Activated CD4-positive, alpha-beta memory T cell treated with anti-CD3 and anti-CD28 coated beads for 36 hours (primary cell): Measurements from ENCODE around the gene ADAM33. TPM values are rescaled to one million over a fixed set of nuclear protein-coding genes. Genes with fewer than 3 reads are reported as not detected.

Experiments used
- CTCF ChIA-PET: fragments of 350-600 bp; sonication (Branson Sonifier 250); formaldehyde crosslinking; loops from one replicate; lab custom pipeline; 2021; ENCODE audit warnings: antibody characterized with exemption, inconsistent platforms; lab: Charles Lee
- POLR2A ChIA-PET: fragments of 350-600 bp; sonication (Branson Sonifier 250); formaldehyde crosslinking; loops from one replicate; lab custom pipeline; 2021; ENCODE audit warnings: antibody characterized with exemption; lab: Charles Lee
- DNase-seq: peaks from one replicate; pipeline ENCODE4 v3.0.0-alpha.2; 2020
- H3K27ac Mint-ChIP-seq: one replicate; pipeline ENCODE4 v1.8.0; 2021; ENCODE audit warnings: mixed read lengths
- H3K27me3 Mint-ChIP-seq: one replicate; pipeline ENCODE4 v1.8.0; 2021; ENCODE audit warnings: mixed read lengths
- H3K36me3 Mint-ChIP-seq: one replicate; pipeline ENCODE4 v1.8.0; 2021; ENCODE audit warnings: mixed read lengths
- H3K4me1 Mint-ChIP-seq: one replicate; pipeline ENCODE4 v1.8.0; 2021; ENCODE audit warnings: low read depth, mixed read lengths
- H3K4me3 Mint-ChIP-seq: one replicate; pipeline ENCODE4 v1.8.0; 2021; ENCODE audit warnings: mild to moderate bottlenecking, mixed read lengths
- H3K9me3 Mint-ChIP-seq: one replicate; pipeline ENCODE4 v1.8.0; 2021; ENCODE audit warnings: mixed read lengths
- intact Hi-C: fragments of 100-400 bp; cut with micrococcal nuclease; formaldehyde crosslinking; loops from one replicate; pipeline ENCODE4 v1.15.1; 2023
- total RNA-seq, 2 experiments: library from RNA; stranded (reverse); gene quantifications; one replicate each; pipeline ENCODE4 v1.2.3, GENCODE V29; 2021

The ADAM33 gene
- total RNA-seq, 2 experiments from 2014 or later: not detected

GRCh38 chr20:3647473-3647872 lies 34.3 kb downstream of the ADAM33 start:
- CTCF ChIA-PET: interaction anchor here (0.6 to 1.3 kb wide), 2 partner anchors 27 to 84 kb away, joined by 3 to 4 read pairs; no protein-coding TSS in a partner anchor
- POLR2A ChIA-PET: no interaction called here
- no peak for DNase-seq
- no peak overlapping the region for H3K4me3 Mint-ChIP-seq
- H3K9me3 Mint-ChIP-seq: no peaks in the 10 kb centered on the region
- no peaks in the 10 kb centered on the region for H3K27me3 Mint-ChIP-seq
- intact Hi-C loops: no loop called here
- peaks cover 7% of the 10 kb centered on the region for H3K36me3 Mint-ChIP-seq
- H3K27ac Mint-ChIP-seq: no peak overlapping the region
- H3K4me1 Mint-ChIP-seq: no peaks in the 10 kb centered on the region

GRCh38 chr20:3646651-3647050 lies 35.2 kb downstream of the ADAM33 start:
- intact Hi-C loops: no loop called here
- Mint-ChIP-seq H3K27me3 (no peaks in the 10 kb centered on the region), H3K4me1 (no peaks in the 10 kb centered on the region), H3K27ac (no peak overlapping the region), H3K4me3 (no peak overlapping the region), H3K36me3 (peaks cover 10% of the 10 kb centered on the region), H3K9me3 (no peaks in the 10 kb centered on the region)
- POLR2A ChIA-PET: no interaction called here
- CTCF ChIA-PET: interaction anchor here (1.3 kb wide), 1 partner anchor 83 kb away, joined by 4 read pairs; no protein-coding TSS in a partner anchor
- no peak for DNase-seq

- CTCF ChIA-PET: no interaction called here
- intact Hi-C loops: no loop called here
Observed at GRCh38 chr20:3646067-3646440, 35.8 kb downstream of the ADAM33 start.

GRCh38 chr20:3645309-3646066 lies 36.3 kb downstream of the ADAM33 start:
- Mint-ChIP-seq H3K4me3 (no peak overlapping the region), H3K36me3 (peaks cover 13% of the 10 kb centered on the region), H3K9me3 (no peaks in the 10 kb centered on the region), H3K4me1 (no peaks in the 10 kb centered on the region), H3K27ac (no peak overlapping the region), H3K27me3 (no peaks in the 10 kb centered on the region)
- POLR2A ChIA-PET: no interaction called here
- no peak for DNase-seq
- CTCF ChIA-PET: no interaction called here
- intact Hi-C loops: no loop called here

More at GRCh38 chr20:3646067-3646440, 35.8 kb downstream of the ADAM33 start:
- no peaks in the 10 kb centered on the region for H3K4me1 Mint-ChIP-seq
- no peaks in the 10 kb centered on the region for H3K27me3 Mint-ChIP-seq
- H3K36me3 Mint-ChIP-seq: peaks cover 10% of the 10 kb centered on the region
- no peak for DNase-seq
- H3K9me3 Mint-ChIP-seq: no peaks in the 10 kb centered on the region
- no peak overlapping the region for H3K27ac Mint-ChIP-seq
- POLR2A ChIA-PET: no interaction called here
- H3K4me3 Mint-ChIP-seq: no peak overlapping the region

- POLR2A ChIA-PET: no interaction called here
- no peak overlapping the region for H3K27ac Mint-ChIP-seq
- H3K4me1 Mint-ChIP-seq: no peaks in the 10 kb centered on the region
- intact Hi-C loops: no loop called here
- CTCF ChIA-PET: interaction anchor here (1.0 kb wide), 1 partner anchor 71 kb away, joined by 3 read pairs; no protein-coding TSS in a partner anchor
- no peaks in the 10 kb centered on the region for H3K9me3 Mint-ChIP-seq
- H3K27me3 Mint-ChIP-seq: no peaks in the 10 kb centered on the region
- DNase-seq: no peak
- H3K36me3 Mint-ChIP-seq: peaks cover 12% of the 10 kb centered on the region
- no peak overlapping the region for H3K4me3 Mint-ChIP-seq
Observed at GRCh38 chr20:3640259-3640658, 41.6 kb downstream of the ADAM33 start.

GRCh38 chr20:3635346-3635745 lies 46.5 kb downstream of the ADAM33 start:
- intact Hi-C loops: no loop called here
- ChIA-PET POLR2A (no interaction called here), CTCF (no interaction called here)
- Mint-ChIP-seq H3K4me1 (no peaks in the 10 kb centered on the region), H3K4me3 (no peak overlapping the region), H3K36me3 (peaks cover 9% of the 10 kb centered on the region), H3K27ac (no peak overlapping the region), H3K27me3 (no peaks in the 10 kb centered on the region), H3K9me3 (no peaks in the 10 kb centered on the region)
- DNase-seq: no peak

GRCh38 chr20:3633913-3634478 lies 47.8 kb downstream of the ADAM33 start:
- ChIA-PET CTCF (no interaction called here), POLR2A (interaction anchor here (0.5 kb wide), 1 partner anchor 370 kb away, joined by 4 read pairs; no protein-coding TSS in a partner anchor)
- no peak overlapping the region for H3K4me3 Mint-ChIP-seq
- H3K9me3 Mint-ChIP-seq: no peaks in the 10 kb centered on the region
- H3K36me3 Mint-ChIP-seq: peaks cover 8% of the 10 kb centered on the region
- H3K27me3 Mint-ChIP-seq: no peaks in the 10 kb centered on the region
- no peaks in the 10 kb centered on the region for H3K4me1 Mint-ChIP-seq
- DNase-seq: no peak
- intact Hi-C loops: no loop called here
- no peak overlapping the region for H3K27ac Mint-ChIP-seq

- H3K27me3 Mint-ChIP-seq: no peaks in the 10 kb centered on the region
- CTCF ChIA-PET: no interaction called here
- H3K4me3 Mint-ChIP-seq: no peak overlapping the region
- no peaks in the 10 kb centered on the region for H3K4me1 Mint-ChIP-seq
- POLR2A ChIA-PET: no interaction called here
- DNase-seq: no peak
- no peak overlapping the region for H3K27ac Mint-ChIP-seq
- intact Hi-C loops: no loop called here
- H3K36me3 Mint-ChIP-seq: peaks cover 5% of the 10 kb centered on the region
- H3K9me3 Mint-ChIP-seq: no peaks in the 10 kb centered on the region
Observed at GRCh38 chr20:3632311-3633004, 49.4 kb downstream of the ADAM33 start.

GRCh38 chr20:3631534-3631933 lies 50.3 kb downstream of the ADAM33 start:
- CTCF ChIA-PET: no interaction called here
- peaks cover 7% of the 10 kb centered on the region for H3K36me3 Mint-ChIP-seq
- intact Hi-C loops: no loop called here
- H3K27me3 Mint-ChIP-seq: no peaks in the 10 kb centered on the region
- no peak overlapping the region for H3K4me3 Mint-ChIP-seq
- DNase-seq: no peak
- POLR2A ChIA-PET: no interaction called here
- no peaks in the 10 kb centered on the region for H3K9me3 Mint-ChIP-seq
- no peaks in the 10 kb centered on the region for H3K4me1 Mint-ChIP-seq
- H3K27ac Mint-ChIP-seq: no peak overlapping the region

- H3K36me3 Mint-ChIP-seq: peaks cover 7% of the 10 kb centered on the region
- intact Hi-C loops: no loop called here
- no peak overlapping the region for H3K4me3 Mint-ChIP-seq
- H3K27ac Mint-ChIP-seq: no peak overlapping the region
- DNase-seq: no peak
- H3K27me3 Mint-ChIP-seq: no peaks in the 10 kb centered on the region
- ChIA-PET POLR2A (no interaction called here), CTCF (interaction anchor here (1.0 kb wide), 1 partner anchor 36 kb away, joined by 3 read pairs; no protein-coding TSS in a partner anchor)
- no peaks in the 10 kb centered on the region for H3K9me3 Mint-ChIP-seq
- H3K4me1 Mint-ChIP-seq: no peaks in the 10 kb centered on the region
Observed at GRCh38 chr20:3630429-3630828, 51.4 kb downstream of the ADAM33 start.

- Mint-ChIP-seq H3K36me3 (peaks cover 7% of the 10 kb centered on the region), H3K27ac (no peak overlapping the region), H3K9me3 (no peaks in the 10 kb centered on the region), H3K4me1 (no peaks in the 10 kb centered on the region), H3K4me3 (no peak overlapping the region), H3K27me3 (no peaks in the 10 kb centered on the region)
- POLR2A ChIA-PET: no interaction called here
- CTCF ChIA-PET: no interaction called here
- DNase-seq: no peak
- intact Hi-C loops: no loop called here
Observed at GRCh38 chr20:3629893-3630292, 51.9 kb downstream of the ADAM33 start.

- H3K4me1 Mint-ChIP-seq: no peaks in the 10 kb centered on the region
- DNase-seq: no peak
- no peak overlapping the region for H3K4me3 Mint-ChIP-seq
- ChIA-PET POLR2A (no interaction called here), CTCF (no interaction called here)
- no peak overlapping the region for H3K27ac Mint-ChIP-seq
- intact Hi-C loops: no loop called here
- peaks cover 3% of the 10 kb centered on the region for H3K36me3 Mint-ChIP-seq
- H3K27me3 Mint-ChIP-seq: no peaks in the 10 kb centered on the region
- no peaks in the 10 kb centered on the region for H3K9me3 Mint-ChIP-seq
Observed at GRCh38 chr20:3628502-3629314, 53.1 kb downstream of the ADAM33 start.
